Activated CD4-positive, alpha-beta T cell treated with anti-CD3 and anti-CD28 coated beads, Interleukin-2, amount 50 U/mL, for 48 hours (primary cell): Measurements from ENCODE around the gene BEND7.
"Not testable (repeated sequence)": the region's sequence is repeated elsewhere in the genome, so short reads cannot be mapped to it uniquely, and the experiment has no call there.

ENCODE experiments used
- DNase-seq, 2 experiments: peaks; one replicate each; pipeline ENCODE4 v3.0.0-alpha.2; 2020

The BEND7 gene

GRCh38 chr10:13417459-13418126 is 111.2 kb downstream of the BEND7 start:
- DNase-seq, result no peak

DNA sequence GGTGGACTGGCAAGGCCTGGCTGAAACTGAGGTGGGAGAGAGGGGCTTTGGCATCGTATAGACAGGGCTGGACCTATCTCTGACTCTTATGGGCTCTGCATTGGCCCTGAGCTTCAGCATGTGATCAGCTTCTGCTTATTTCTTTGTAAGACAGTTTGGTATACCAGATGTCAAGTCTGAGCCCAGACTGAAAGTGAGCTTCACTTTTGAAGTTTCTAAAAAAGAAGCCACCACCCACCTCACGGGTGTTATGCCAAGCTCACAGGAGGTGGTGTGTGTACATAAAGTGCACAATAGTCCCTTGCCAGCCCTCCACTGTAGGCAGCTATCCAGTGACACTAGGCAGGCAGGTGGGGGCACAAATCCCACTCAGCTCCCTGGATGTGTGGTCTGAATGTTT is 112.1 kb downstream of the BEND7 start:
- DNase-seq, result no peak

GRCh38 chr10:13414855-13415254 is 114.0 kb downstream of the BEND7 start:
- DNase-seq, result no peak

DNA sequence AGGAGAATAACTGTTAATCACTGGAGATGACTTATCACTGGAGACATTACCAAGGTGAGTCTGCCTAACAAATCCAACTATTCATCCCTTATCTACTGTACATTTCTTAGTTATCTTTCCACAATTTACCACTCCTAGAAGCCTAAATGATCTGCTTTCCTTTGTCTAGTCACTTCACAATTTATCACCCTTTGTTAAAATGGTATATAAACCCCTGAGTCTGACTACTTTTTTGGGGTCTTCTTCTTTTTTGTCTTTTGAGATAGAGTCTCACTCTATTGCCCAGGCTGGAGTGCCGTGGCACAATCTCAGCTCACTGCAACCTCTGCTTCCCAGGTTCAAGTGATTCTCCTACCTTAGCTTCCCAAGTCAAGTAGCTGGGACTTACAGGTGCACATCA is 114.7 kb downstream of the BEND7 start:
- no peak for DNase-seq

DNA sequence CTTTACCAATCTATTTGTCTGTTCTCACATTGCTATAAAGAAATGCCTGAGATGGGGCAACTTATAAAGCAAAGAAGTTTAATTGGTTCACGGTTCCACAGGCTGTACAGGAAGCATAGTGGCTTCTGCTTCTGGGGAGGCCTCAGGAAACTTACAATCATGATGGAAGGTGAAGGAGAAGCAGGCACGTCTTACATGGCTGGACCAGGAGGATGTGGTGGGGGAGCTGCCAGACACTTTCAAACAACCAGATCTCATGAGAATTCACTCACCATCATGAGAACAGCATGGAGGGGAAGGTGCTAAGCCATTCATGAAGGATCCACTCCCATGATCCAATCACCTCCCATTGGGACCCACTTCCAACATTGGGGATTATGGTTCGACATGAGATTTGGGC is 115.9 kb downstream of the BEND7 start:
- DNase-seq, result no peak

DNA sequence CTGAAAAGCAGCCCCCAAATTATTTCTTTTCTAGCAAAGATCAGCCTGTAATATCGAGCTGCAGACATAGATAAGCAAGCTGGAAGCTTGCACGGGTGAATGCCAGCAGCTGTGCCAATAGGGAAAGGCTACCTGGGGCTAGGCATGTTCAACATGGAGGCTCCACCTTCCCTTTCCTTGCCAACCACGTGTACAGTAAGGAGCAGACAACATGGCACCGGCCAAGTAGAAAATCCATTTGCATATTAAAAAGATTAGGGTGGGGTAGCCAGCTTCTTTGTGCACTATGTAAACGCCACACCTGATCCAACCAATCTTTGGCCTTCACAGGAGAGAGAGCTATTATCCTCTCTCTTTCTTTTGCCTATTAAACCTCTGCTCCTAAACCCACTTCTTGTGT is 124.0 kb downstream of the BEND7 start:
- DNase-seq, result no peak

DNA sequence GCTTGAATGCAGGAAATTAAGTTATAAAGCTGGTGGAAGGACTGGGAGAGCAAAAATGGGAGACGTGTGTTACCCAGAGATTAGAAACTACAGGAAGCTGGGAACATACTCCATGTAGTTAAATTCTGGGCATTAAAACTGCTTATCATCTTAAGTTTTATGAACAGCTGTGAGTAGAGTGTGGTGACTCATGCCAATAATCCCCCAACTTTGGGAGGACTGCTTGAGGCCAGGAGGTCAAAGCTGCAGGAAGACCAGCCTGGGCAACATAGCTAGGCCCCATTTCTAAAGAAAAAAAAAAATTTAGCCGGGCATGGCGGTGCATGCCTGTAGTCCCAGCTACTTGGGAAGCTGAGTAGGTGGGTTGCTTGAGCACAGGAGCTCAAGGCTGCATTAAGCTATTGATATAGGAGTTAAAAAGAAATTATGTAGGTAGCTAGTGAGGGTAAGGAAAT is 124.5 kb downstream of the BEND7 start:
- no peak for DNase-seq

DNA sequence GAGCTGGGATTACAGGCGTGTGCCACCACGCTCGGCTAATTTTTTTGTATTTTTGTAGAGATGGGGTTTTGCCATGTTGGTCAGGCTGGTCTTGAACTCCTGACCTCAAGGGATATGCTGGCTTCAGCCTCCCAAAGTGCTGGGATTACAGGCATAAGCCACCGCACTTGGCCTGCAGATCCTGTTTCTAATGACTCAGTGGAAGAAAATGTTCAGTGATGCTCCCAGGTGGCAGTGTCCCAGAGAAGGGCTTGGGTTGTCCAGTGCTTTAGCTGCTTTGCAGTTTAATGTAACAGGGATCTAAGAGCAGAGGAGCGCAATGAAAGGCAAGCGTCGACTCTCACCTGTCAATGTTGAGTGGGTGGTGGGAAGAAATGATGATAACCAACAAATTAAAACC is 125.4 kb downstream of the BEND7 start:
- not testable (repeated sequence) for DNase-seq

- DNase-seq, result no peak
Observed at GRCh38 chr10:13402021-13402420, 126.8 kb downstream of the BEND7 start.

DNA sequence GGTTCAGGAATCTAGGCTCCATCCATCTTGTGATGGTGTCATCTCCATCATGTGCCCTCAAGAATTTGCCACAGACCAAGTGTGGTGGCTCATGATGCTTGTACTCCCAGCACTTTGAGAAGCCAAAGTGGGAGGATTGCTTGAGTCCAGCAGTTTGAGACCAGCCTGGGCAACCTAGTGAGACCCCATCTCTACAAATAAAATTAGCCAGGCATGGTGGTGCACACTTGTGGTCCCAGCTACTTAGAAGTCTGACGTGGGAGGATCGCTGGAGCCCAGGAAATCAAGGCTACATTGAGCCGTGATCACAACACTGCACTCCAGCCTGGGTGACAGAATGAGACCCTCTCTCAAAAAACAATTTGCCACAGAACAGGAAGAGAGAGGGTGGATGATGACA is 127.7 kb downstream of the BEND7 start:
- DNase-seq, result no peak

- no peak for DNase-seq
Observed at GRCh38 chr10:13400196-13400965, 128.4 kb downstream of the BEND7 start.

GRCh38 chr10:13399752-13400151 is 129.1 kb downstream of the BEND7 start:
- DNase-seq, result no peak

GRCh38 chr10:13399236-13399635 is 129.6 kb downstream of the BEND7 start:
- no peak for DNase-seq

DNA sequence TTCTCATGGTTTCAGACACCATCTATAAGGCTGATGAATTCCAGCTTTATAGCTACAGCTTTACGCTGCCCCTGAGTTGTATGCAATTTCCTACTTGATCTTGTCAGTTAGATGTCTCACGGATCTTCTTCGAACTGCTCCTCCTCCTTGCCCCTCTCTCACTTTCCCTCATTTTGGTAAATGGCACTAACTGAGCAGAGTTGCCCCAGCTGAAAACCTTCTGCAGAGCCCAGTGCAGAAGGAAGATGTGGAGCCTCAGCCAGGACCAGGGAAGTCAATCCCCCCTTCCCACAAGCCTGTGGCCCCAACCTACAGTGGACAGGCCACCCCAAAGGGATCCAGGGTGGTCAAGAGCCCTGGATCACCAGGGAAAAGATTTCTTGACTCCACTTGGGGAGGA is 131.8 kb downstream of the BEND7 start:
- DNase-seq, result no peak

- DNase-seq, result no peak
Observed at GRCh38 chr10:13396369-13396768, 132.4 kb downstream of the BEND7 start.

DNA sequence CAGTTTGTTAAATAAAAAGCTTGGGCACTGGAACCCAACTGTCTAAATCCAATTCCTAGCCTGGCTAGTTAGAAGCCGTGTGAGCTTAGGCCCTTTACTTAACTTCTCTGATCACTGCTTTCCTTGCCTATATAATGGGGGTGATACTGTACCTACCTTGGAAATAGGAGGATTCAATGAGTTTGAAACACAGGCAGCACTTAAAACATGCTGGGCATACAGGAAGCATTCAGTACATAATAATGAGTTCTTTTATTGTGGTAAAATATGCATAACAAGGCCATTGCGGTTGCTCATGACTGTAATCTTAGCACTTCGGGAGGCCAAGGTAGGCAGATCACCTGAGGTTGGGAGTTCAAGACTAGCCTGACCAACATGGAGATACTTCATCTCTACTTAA is 133.3 kb downstream of the BEND7 start:
- no peak for DNase-seq

- DNase-seq, result no peak
Observed at GRCh38 chr10:13393640-13394039, 135.2 kb downstream of the BEND7 start.

DNA sequence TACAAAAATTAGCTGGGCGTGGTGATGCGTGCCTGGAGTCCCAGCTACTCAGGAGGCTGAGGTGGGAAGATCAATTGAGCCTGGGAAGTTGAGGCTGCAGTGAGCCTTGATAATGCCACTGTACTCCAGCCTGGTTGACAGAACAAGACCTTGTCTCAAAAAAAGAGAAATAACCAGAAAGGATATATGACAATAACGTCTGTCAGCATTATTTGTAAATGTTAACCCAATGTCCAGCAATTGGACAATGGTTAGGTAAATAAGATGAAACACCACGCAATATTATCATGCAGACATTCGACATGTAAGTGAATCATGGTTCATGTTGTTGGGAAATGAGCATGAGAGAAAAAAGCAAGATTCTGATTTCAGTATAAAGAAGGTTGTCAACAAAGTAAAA is 136.1 kb downstream of the BEND7 start:
- no peak for DNase-seq
